NT2/D1 (cell line): Measurements from ENCODE around the gene MYO15B.

Experiments
- DNase-seq: peaks from one replicate; pipeline ENCODE4 v3.0.0-alpha.2; 2011; ENCODE audit warnings: low read depth, low spot score
- H3K27me3 ChIP-seq: 2 replicates; pipeline ENCODE4 v1.6.0; 2011; ENCODE audit warnings: mild to moderate bottlenecking; ENCODE audit not compliant: insufficient read length, insufficient read depth
- H3K36me3 ChIP-seq: 2 replicates; pipeline ENCODE4 v1.6.1; 2011; ENCODE audit warnings: mild to moderate bottlenecking, low read length, mixed read lengths; ENCODE audit not compliant: insufficient read depth, insufficient read length
- H3K4me1 ChIP-seq: 2 replicates; pipeline ENCODE4 v1.5.1; 2011; ENCODE audit not compliant: insufficient read depth, insufficient read length
- H3K4me3 ChIP-seq: 2 replicates; pipeline ENCODE4 v1.5.1; 2011; ENCODE audit warnings: low read depth; ENCODE audit not compliant: insufficient read length
- H3K9ac ChIP-seq: 2 replicates; pipeline ENCODE4 v1.6.0; 2011; ENCODE audit warnings: low read depth; ENCODE audit not compliant: insufficient read length
- H3K9me3 ChIP-seq: 2 replicates; pipeline ENCODE4 v1.5.1; 2011; ENCODE audit warnings: mild to moderate bottlenecking, low read length; ENCODE audit not compliant: insufficient read depth
- SUZ12 ChIP-seq: IDR thresholded peaks from 2 replicates; pipeline ENCODE4 v1.6.1; 2011; ENCODE audit not compliant: insufficient read length, insufficient read depth; ENCODE audit errors: extremely low read depth
- YY1 ChIP-seq: IDR thresholded peaks from 2 replicates; pipeline ENCODE4 v1.6.1; 2011; ENCODE audit not compliant: insufficient read length, insufficient read depth
- ZNF274 ChIP-seq: IDR thresholded peaks from 2 replicates; pipeline ENCODE4 v1.6.1; 2011; ENCODE audit warnings: mild to moderate bottlenecking, low read depth, low read length

Gene MYO15B

DNA sequence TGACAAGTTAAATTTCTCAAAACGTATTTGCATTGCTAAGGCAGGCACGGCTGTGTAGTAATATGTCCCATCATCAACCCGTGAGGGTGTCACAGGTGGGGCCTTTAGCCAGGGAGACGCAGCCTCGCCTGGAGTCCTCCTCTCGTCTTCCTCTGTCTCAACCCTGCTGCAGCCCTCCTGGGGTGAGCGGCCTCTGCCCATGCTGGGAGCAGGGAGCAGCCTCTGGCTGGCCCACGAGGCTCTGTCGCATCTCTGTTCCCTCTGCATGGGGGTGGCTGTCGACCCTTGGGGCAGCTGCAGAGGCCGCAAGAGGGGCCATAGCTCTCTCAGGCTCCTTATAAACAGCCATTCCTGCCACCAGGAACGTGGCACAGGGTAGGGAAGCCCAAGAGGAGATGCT lies 44.8 kb downstream of the MYO15B start:
- Histone ChIP-seq H3K4me3 (no peak overlapping the region), H3K27me3 (no peaks in the 10 kb centered on the region), H3K4me1 (peaks cover 42% of the 10 kb centered on the region), H3K9ac (peak overlapping the region; percentile 78), H3K36me3 (peaks cover 70% of the 10 kb centered on the region), H3K9me3 (no peaks in the 10 kb centered on the region)
- no peak for DNase-seq
- TF ChIP-seq SUZ12, result no peak
- TF ChIP-seq YY1, result no peak
- TF ChIP-seq ZNF274, result no peak

DNA sequence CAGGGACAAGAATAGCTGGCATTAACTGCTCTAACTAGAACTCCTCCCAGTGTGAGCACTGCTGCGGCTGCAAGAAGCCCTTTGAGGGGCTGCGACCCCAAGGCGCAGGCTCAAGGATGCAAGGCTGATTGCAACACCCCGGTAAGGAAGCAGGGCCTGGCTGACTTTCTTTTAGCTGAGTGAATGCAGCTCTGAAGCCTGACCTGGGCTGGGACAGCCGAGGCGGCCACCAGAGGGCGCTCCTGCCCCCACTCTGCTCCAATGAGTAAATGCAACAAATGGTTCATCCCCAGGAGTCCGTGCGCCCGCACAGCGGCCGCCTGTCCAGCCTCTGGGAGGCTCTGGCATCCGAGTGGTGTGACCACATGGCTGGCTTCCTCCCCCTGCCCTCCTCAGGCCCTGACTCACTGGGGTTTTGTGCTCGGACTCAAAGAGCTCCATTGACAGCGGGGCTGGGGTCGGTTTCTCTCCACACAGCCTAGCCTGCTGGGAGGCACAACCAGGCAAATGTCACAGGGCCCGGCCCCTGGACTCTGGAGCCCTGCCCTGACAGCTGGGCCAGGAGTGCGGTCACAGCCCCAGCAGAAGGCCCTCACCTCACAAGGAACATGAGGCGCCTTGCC lies 45.4 kb downstream of the MYO15B start, which contains the start of gene SMIM5:
TSS of gene SMIM5 (plus strand) at position 572 of the 623 bp plus-strand sequence. CDS start 6,768 bp downstream, outside the sequence.
- Histone ChIP-seq H3K9me3 (no peaks in the 10 kb centered on the region), H3K9ac (peak within 1 kb of the TSS; percentile 78), H3K4me1 (peaks cover 42% of the 10 kb centered on the region), H3K4me3 (peak within 1 kb of the TSS; percentile 2), H3K27me3 (no peaks in the 10 kb centered on the region), H3K36me3 (peaks cover 72% of the 10 kb centered on the region)
- TF ChIP-seq YY1 (no peak), ZNF274 (no peak), SUZ12 (no peak)
- DNase-seq, result peak; percentile 56

DNA sequence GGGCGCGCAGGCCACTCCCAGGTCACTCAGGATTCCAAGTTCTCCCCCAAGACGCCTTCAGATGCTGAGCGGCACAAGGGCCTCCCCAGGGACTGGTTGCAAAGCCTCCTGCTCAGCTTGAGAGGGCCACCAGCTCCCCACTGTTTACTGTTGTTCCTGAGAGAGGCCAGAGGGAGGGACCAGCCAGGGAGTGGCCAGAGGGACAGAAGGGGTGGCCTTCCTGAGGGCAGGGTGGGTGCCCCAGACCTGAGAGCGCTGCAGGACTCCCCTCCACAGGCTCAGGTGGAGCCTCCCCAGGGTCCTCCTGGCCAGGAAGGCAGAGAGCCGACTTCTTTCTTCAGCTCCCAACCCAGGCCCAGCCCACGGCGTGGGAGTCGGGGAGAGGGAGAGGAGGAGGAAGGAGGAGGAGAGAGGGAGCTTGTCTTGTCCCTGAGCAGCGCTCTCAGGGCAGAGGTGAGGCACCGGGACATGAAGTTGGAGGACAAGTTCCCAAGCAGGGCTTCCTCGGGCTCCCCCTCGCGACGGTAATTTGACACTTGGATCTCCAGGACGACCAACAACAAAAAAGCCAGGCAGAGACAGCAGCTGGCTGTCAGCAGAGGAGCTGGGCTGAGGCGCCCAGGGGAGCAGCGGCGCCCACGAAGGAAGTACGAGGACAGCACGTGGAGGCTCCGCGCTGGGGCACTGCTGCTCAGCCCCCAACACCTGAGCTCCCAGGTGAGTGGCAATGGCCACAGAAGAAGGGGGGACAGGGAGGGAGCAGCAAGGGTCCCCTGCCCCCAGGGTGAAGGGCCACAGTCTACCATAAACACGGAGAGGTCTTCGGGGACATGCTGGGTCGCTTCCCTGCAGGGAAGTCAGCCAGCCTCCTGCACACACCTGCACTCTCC lies 46.1 kb downstream of the MYO15B start:
- peak overlapping the region; percentile 66 for H3K9ac ChIP-seq
- peak; percentile 77 for DNase-seq
- no peaks in the 10 kb centered on the region for H3K9me3 ChIP-seq
- H3K27me3 ChIP-seq, result no peaks in the 10 kb centered on the region
- TF ChIP-seq SUZ12, result no peak
- no peak for TF ChIP-seq ZNF274
- no peak for TF ChIP-seq YY1
- peaks cover 71% of the 10 kb centered on the region for H3K36me3 ChIP-seq
- H3K4me1 ChIP-seq, result peaks cover 40% of the 10 kb centered on the region
- peak overlapping the region; percentile 2 for H3K4me3 ChIP-seq

DNA sequence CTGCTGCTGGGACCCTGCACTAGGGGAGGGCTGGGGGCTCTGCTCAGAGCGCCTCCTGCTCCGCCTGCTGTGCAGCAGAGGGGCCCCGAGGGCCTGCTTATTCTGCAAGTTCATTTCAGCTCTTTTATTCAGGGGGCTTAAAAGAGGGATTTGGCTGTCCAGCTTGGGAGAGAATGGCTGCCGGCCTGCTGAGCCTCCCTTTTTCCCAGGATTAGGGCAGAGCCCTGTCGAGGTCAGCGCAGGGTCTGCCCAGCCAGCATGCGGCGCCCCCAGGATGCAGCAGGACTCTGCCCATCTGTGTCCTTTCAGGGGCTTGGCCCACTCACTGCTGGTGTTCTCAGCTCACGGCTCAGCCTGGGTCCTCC lies 46.8 kb downstream of the MYO15B start:
- Histone ChIP-seq H3K27me3 (no peaks in the 10 kb centered on the region), H3K9ac (peak overlapping the region; percentile 62), H3K4me1 (peaks cover 40% of the 10 kb centered on the region), H3K9me3 (no peaks in the 10 kb centered on the region), H3K4me3 (no peak overlapping the region), H3K36me3 (peaks cover 72% of the 10 kb centered on the region)
- TF ChIP-seq ZNF274 (no peak), YY1 (no peak), SUZ12 (no peak)
- DNase-seq, result no peak

DNA sequence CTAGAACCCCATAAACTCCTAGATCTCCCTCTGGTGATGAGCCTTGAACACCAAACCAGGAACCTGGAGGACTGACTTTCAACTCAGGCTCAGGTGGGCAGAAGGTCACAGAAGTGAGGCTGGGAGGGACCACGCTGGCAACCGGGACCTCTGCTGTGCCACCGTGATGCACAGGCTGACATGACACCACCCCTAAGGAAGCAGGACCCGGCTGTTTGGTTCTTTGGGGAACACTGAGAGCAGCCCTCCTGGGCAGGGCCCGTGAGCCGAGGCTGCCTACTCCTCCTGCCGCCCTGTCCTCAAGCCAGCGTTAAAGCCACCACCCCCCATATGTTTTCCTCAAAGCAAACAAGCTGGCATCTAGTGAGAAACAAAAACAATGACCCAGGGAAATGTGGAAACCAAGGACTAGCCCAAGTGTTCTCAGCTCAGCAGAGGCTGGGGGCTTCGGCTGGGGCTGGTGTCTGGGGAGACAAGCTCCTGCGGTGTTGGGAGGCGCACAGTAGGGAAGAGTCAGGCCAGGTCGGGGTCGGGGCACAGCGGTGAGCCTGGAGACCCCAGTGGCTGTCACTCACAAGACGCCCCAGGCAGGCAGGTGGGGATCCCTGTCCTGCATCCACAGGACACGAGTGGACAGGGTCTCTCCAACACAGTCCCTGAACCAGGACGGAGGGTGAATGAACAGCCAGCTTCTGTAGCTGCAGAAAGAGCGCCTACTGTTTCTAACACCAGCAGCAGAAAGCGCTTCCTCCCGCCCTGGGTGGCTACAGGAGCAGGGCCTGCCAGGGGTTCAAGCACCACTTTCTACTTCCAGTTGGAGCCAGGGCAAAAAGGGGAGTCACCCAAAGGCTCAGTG lies 47.4 kb downstream of the MYO15B start:
- peak overlapping the region; percentile 62 for H3K9ac ChIP-seq
- peaks cover 40% of the 10 kb centered on the region for H3K4me1 ChIP-seq
- TF ChIP-seq ZNF274 (no peak), YY1 (no peak), SUZ12 (no peak)
- no peaks in the 10 kb centered on the region for H3K9me3 ChIP-seq
- no peaks in the 10 kb centered on the region for H3K27me3 ChIP-seq
- DNase-seq, result no peak
- H3K36me3 ChIP-seq, result peaks cover 70% of the 10 kb centered on the region
- no peak overlapping the region for H3K4me3 ChIP-seq

DNA sequence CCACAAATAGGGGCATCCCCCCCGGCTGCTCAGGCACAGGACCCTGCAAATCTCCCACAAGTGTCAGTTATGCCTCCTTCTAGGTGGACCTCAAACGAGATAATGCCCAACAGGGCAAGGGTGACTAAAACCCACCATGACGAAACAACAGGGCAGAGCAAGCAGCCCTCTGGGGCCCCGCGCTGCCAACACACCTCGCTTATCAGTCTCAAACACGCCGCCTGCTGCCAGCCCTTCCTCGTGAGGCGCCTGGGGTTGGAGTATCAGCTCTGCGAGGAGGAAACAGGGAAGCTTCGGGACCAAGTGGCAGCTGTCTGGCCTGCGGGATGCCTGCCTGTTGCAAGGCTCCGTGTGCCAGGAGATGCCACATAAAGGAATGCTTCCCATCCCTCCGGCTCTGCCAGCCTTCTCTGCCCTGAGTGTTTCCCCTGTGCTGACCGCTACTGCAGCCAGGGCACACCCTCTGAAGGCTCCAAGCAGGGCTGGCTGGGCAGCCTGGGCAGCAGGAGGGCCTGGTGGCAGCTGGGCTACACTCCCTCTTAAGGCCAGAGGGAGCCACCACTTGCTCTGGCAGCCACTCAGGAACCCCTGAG lies 48.1 kb downstream of the MYO15B start:
- no peaks in the 10 kb centered on the region for H3K9me3 ChIP-seq
- no peak overlapping the region for H3K9ac ChIP-seq
- no peak for TF ChIP-seq ZNF274
- TF ChIP-seq YY1, result no peak
- TF ChIP-seq SUZ12, result no peak
- H3K27me3 ChIP-seq, result no peaks in the 10 kb centered on the region
- no peak for DNase-seq
- no peak overlapping the region for H3K4me3 ChIP-seq
- peaks cover 40% of the 10 kb centered on the region for H3K4me1 ChIP-seq
- peaks cover 72% of the 10 kb centered on the region for H3K36me3 ChIP-seq
